HepG2 (cell line): ENCODE data around the gene PHF21B. TPM values are rescaled to one million over a fixed set of nuclear protein-coding genes. Genes with fewer than 3 reads are reported as not detected.

ENCODE experiments used
- ATAC-seq: fragments of 200-7000 bp; cut with Tn5 transposase; 3 replicates; pipeline ENCODE4 v1.9.1; 2020; ENCODE audit warnings: mild to moderate bottlenecking, moderate library complexity
- BruUV-seq: library from RNA; stranded (reverse); fragments of 400-500 nt; replicated peaks from 2 replicates; lab custom pipeline; 2021; lab: Mats Ljungman, UMichigan
- CTCF ChIA-PET: fragments of 300-600 bp; formaldehyde crosslinking; extraction: SDS; loops from one replicate; lab custom pipeline; 2021; ENCODE audit warnings: low total read pairs, inconsistent platforms, low intra/inter-chr PET ratio; lab: Yijun Ruan, JAX
- POLR2A ChIA-PET: fragments of 350-600 bp; sonication (Branson Sonifier 250); formaldehyde crosslinking; loops from one replicate; lab custom pipeline; 2020; ENCODE audit warnings: antibody characterized with exemption, inconsistent platforms; lab: Yijun Ruan, JAX
- DNase-seq: peaks from one replicate; pipeline ENCODE4 v3.0.0-alpha.2; 2015; ENCODE audit warnings: low spot score
- FAIRE-seq: peaks from 3 replicates; lab custom pipeline; 2011; peaks lifted over from hg19 to GRCh38; lab: Jason Lieb, UNC
- H2AFZ ChIP-seq: one replicate; pipeline ENCODE4 v1.6.1; 2011; ENCODE audit warnings: low read length, inconsistent platforms
- H3K27ac ChIP-seq: fragments of 300-600 bp; 3 replicates; pipeline ENCODE4 v1.8.0; 2011; ENCODE audit warnings: mixed run types, mild to moderate bottlenecking, mixed read lengths, low read length, inconsistent platforms; ENCODE audit not compliant: insufficient read depth; ENCODE audit errors: extremely low read length
- H3K27me3 ChIP-seq, 2 experiments: fragments of 200-600 bp in 1 of 2; 2 replicates in 1 of 2; 3 replicates in 1 of 2; pipeline versions ENCODE4 v1.6.0 to v1.8.0; 2011; ENCODE audit warnings: low read length in 2 of 2, mild to moderate bottlenecking in 2 of 2, moderate library complexity in 2 of 2, inconsistent platforms in 1 of 2; ENCODE audit not compliant: insufficient read depth in 2 of 2, control insufficient read depth in 1 of 2
- H3K36me3 ChIP-seq, 2 experiments: fragments of 200-600 bp in 1 of 2; replicated peaks in 1 of 2; 2 replicates in 1 of 2; 3 replicates in 1 of 2; pipeline versions ENCODE4 v1.5.1 to v1.8.0; 2011; ENCODE audit warnings: low read length in 2 of 2, inconsistent platforms in 1 of 2; ENCODE audit not compliant: insufficient read depth in 2 of 2, control insufficient read depth in 1 of 2
- H3K4me1 ChIP-seq: 2 replicates; pipeline ENCODE4 v1.5.1; 2012; ENCODE audit warnings: low read length, inconsistent platforms; ENCODE audit not compliant: insufficient read depth
- H3K4me2 ChIP-seq: 2 replicates; pipeline ENCODE4 v1.6.0; 2011; ENCODE audit warnings: low read depth, low read length, inconsistent platforms
- H3K4me3 ChIP-seq, 3 experiments: fragments of 200-600 bp in 1 of 3; sonication (generic), shearing (Covaris generic) in 1 of 3; replicated peaks in 1 of 3; 2 replicates each; pipeline ENCODE4 v1.5.1; 2011 to 2016; ENCODE audit warnings: low read length in 3 of 3, inconsistent platforms in 2 of 3, low read depth in 2 of 3, mild to moderate bottlenecking in 2 of 3, control low read depth in 1 of 3, mixed read lengths in 1 of 3; ENCODE audit not compliant: insufficient read depth in 1 of 3
- H3K79me2 ChIP-seq: one replicate; pipeline ENCODE4 v1.6.1; 2011; ENCODE audit warnings: low read length, inconsistent platforms; ENCODE audit not compliant: insufficient read depth
- H3K9ac ChIP-seq: 2 replicates; pipeline ENCODE4 v1.6.0; 2011; ENCODE audit warnings: mild to moderate bottlenecking, low read depth, low read length, inconsistent platforms; ENCODE audit not compliant: insufficient read depth
- H3K9me3 ChIP-seq: 2 replicates; pipeline ENCODE4 v1.5.1; 2012; ENCODE audit warnings: mild to moderate bottlenecking, low read length
- H4K20me1 ChIP-seq: 2 replicates; pipeline ENCODE4 v1.6.0; 2011; ENCODE audit warnings: inconsistent platforms, mild to moderate bottlenecking, low read length, moderate library complexity; ENCODE audit not compliant: insufficient read depth
- ARID4A ChIP-seq: sonication (generic); formaldehyde crosslinking; IDR thresholded peaks from 2 replicates; pipeline ENCODE4 v1.5.0; 2020; ENCODE audit warnings: mild to moderate bottlenecking, missing genetic modification reagents, borderline replicate concordance
- MXD3 ChIP-seq: IDR thresholded peaks from 2 replicates; pipeline ENCODE4 v1.6.1; 2016; ENCODE audit warnings: mild to moderate bottlenecking, missing biosample characterization, missing genetic modification reagents
- PCBP1 ChIP-seq: fragments of 200-400 bp; formaldehyde crosslinking; IDR thresholded peaks from 2 replicates; pipeline ENCODE4 v1.6.1; 2017; ENCODE audit warnings: mild to moderate bottlenecking, low read depth, low read length, borderline replicate concordance
- ZNF564 ChIP-seq: sonication (generic); formaldehyde crosslinking; IDR thresholded peaks from 2 replicates; pipeline ENCODE4 v1.8.1; 2023; ENCODE audit warnings: mild to moderate bottlenecking, missing genetic modification reagents
- WGBS: methylation state at CpG from one replicate; pipeline ENCODE4 v1.1.6; 2017; ENCODE audit warnings: low lambda C conversion rate; 5-methylcytosine and 5-hydroxymethylcytosine counted together
- in situ Hi-C: cut with HindIII; loops from 2 replicates; pipeline ENCODE4 v1.10.0; 2017; ENCODE audit warnings: low pct_unique_long_range_greater_than_20kb; ENCODE audit not compliant: extremely low pct_ligation_motif_present
- intact Hi-C: fragments of 100-400 bp; cut with micrococcal nuclease; formaldehyde crosslinking; loops from one replicate; pipeline ENCODE4 v1.10.0; 2022; ENCODE audit not compliant: unreplicated experiment
- polyA plus RNA-seq, 8 experiments: library from polyadenylated mRNA; depleted of rRNA in 3 of 8; stranded (reverse) in 7 of 8; unstranded in 1 of 8; fragments of >200 nt; fragmentation: Illumina TruSeq in 4 of 8; extraction: Trizol in 4 of 8; gene quantifications; 2 replicates each; pipeline versions ENCODE4 v1.2.1 to v1.2.3, GENCODE V29; 2011 to 2016; ENCODE audit warnings: low read depth in 4 of 8, missing spikeins in 1 of 8, mixed read lengths in 1 of 8; ENCODE audit not compliant: insufficient read depth in 1 of 8
- total RNA-seq, 5 experiments: library from RNA; depleted of rRNA; stranded (reverse); fragments of >200 nt; fragmentation: Illumina TruSeq; extraction: Trizol; gene quantifications; 2 replicates each; pipeline ENCODE4 v1.2.3, GENCODE V29; 2016; ENCODE audit warnings: low read depth in 1 of 5
- TF ChIP-seq, protein P1 (sequence below): sonication (generic); formaldehyde crosslinking; IDR thresholded peaks from 2 replicates; pipeline ENCODE4 v1.4.0; 2020; ENCODE audit warnings: missing genetic modification reagents
- TF ChIP-seq, protein P2 (sequence below): sonication (generic); formaldehyde crosslinking; IDR thresholded peaks from 2 replicates; pipeline ENCODE4 v1.4.0; 2020; ENCODE audit warnings: mild to moderate bottlenecking, missing genetic modification reagents, borderline replicate concordance
- TF ChIP-seq, protein P3 (sequence below): sonication (generic); formaldehyde crosslinking; IDR thresholded peaks from 2 replicates; pipeline ENCODE4 v1.4.0; 2020; ENCODE audit warnings: missing genetic modification reagents, borderline replicate concordance

Gene PHF21B
- total and polyA plus RNA-seq, 2 of the 13 experiments (the other 11 are each of a cell fraction or from before 2014, with no cell fraction given), result not detected

DNA sequence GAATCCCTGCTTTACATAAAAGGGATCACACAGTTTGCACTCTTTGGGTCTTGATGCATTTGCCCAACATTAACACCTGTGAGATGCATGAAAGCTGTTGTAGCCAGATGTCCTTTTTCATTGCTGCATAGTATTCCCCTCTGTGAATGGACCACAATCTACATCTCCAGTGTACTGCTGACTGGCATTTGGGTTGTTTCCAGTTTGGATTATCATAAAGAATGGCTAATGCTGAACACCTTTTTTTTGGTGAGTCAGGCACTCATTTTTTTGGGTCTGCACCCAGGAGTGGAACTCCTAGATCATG is 58.3 kb downstream of the PHF21B start (continued):
- TF ChIP-seq, protein P1, sequence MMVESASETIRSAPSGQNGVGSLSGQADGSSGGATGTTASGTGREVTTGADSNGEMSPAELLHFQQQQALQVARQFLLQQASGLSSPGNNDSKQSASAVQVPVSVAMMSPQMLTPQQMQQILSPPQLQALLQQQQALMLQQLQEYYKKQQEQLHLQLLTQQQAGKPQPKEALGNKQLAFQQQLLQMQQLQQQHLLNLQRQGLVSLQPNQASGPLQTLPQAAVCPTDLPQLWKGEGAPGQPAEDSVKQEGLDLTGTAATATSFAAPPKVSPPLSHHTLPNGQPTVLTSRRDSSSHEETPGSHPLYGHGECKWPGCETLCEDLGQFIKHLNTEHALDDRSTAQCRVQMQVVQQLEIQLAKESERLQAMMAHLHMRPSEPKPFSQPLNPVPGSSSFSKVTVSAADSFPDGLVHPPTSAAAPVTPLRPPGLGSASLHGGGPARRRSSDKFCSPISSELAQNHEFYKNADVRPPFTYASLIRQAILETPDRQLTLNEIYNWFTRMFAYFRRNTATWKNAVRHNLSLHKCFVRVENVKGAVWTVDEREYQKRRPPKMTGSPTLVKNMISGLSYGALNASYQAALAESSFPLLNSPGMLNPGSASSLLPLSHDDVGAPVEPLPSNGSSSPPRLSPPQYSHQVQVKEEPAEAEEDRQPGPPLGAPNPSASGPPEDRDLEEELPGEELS (CRISPR knock-in tag), result no peak
- TF ChIP-seq ZNF564 (CRISPR knock-in tag), result no peak
- TF ChIP-seq, protein P2, sequence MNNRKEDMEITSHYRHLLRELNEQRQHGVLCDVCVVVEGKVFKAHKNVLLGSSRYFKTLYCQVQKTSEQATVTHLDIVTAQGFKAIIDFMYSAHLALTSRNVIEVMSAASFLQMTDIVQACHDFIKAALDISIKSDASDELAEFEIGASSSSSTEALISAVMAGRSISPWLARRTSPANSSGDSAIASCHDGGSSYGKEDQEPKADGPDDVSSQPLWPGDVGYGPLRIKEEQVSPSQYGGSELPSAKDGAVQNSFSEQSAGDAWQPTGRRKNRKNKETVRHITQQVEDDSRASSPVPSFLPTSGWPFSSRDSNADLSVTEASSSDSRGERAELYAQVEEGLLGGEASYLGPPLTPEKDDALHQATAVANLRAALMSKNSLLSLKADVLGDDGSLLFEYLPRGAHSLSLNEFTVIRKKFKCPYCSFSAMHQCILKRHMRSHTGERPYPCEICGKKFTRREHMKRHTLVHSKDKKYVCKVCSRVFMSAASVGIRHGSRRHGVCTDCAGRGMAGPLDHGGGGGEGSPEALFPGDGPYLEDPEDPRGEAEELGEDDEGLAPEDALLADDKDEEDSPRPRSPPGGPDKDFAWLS (CRISPR knock-in tag), result no peak
- TF ChIP-seq, all 625 proteins: peak for 0

- ATAC-seq, result no peak
- no peak for FAIRE-seq
- H2AFZ ChIP-seq, result no peak overlapping the region
- H3K4me1 ChIP-seq, result no peaks in the 10 kb centered on the region
- no peak overlapping the region for H3K4me3 ChIP-seq
- no peak overlapping the region for H3K27ac ChIP-seq
- no peak overlapping the region for H3K9ac ChIP-seq
- WGBS, result 56% methylated on average over 20 of the region's 21 CpGs
- no peaks in the 10 kb centered on the region for H4K20me1 ChIP-seq
- intact Hi-C loops (no loop called here), in situ Hi-C loops (no loop called here)
- no peaks in the 10 kb centered on the region for H3K9me3 ChIP-seq
- CTCF ChIA-PET, result no interaction called here
- H3K27me3 ChIP-seq, result peaks cover 9 to 61% of the 10 kb centered on the region in 2 experiments
- no TSS peak for BruUV-seq
- H3K4me2 ChIP-seq, result no peak overlapping the region
- no peaks in the 10 kb centered on the region for H3K36me3 ChIP-seq
- DNase-seq, result no peak
- H3K79me2 ChIP-seq, result no peaks in the 10 kb centered on the region
- POLR2A ChIA-PET, result no interaction called here
- TF ChIP-seq MXD3 (no peak), ARID4A (CRISPR knock-in tag) (no peak), PCBP1 (no peak)
- TF ChIP-seq, protein P3, sequence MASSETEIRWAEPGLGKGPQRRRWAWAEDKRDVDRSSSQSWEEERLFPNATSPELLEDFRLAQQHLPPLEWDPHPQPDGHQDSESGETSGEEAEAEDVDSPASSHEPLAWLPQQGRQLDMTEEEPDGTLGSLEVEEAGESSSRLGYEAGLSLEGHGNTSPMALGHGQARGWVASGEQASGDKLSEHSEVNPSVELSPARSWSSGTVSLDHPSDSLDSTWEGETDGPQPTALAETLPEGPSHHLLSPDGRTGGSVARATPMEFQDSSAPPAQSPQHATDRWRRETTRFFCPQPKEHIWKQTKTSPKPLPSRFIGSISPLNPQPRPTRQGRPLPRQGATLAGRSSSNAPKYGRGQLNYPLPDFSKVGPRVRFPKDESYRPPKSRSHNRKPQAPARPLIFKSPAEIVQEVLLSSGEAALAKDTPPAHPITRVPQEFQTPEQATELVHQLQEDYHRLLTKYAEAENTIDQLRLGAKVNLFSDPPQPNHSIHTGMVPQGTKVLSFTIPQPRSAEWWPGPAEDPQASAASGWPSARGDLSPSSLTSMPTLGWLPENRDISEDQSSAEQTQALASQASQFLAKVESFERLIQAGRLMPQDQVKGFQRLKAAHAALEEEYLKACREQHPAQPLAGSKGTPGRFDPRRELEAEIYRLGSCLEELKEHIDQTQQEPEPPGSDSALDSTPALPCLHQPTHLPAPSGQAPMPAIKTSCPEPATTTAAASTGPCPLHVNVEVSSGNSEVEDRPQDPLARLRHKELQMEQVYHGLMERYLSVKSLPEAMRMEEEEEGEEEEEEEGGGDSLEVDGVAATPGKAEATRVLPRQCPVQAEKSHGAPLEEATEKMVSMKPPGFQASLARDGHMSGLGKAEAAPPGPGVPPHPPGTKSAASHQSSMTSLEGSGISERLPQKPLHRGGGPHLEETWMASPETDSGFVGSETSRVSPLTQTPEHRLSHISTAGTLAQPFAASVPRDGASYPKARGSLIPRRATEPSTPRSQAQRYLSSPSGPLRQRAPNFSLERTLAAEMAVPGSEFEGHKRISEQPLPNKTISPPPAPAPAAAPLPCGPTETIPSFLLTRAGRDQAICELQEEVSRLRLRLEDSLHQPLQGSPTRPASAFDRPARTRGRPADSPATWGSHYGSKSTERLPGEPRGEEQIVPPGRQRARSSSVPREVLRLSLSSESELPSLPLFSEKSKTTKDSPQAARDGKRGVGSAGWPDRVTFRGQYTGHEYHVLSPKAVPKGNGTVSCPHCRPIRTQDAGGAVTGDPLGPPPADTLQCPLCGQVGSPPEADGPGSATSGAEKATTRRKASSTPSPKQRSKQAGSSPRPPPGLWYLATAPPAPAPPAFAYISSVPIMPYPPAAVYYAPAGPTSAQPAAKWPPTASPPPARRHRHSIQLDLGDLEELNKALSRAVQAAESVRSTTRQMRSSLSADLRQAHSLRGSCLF (CRISPR knock-in tag), result no peak
Measured at GRCh38 chr22:44950806-44951509, 58.8 kb downstream of the PHF21B start.
